T follicular helper cell (primary cell): ENCODE results near the gene AGPAT2.

Experiments used
- DNase-seq: peaks from one replicate; pipeline ENCODE4 v3.0.0-alpha.2; 2020; ENCODE audit warnings: low read depth

AGPAT2 gene

GRCh38 chr9:136661641-136662325 is 25.5 kb downstream of the AGPAT2 start:
- DNase-seq = no peak

DNA sequence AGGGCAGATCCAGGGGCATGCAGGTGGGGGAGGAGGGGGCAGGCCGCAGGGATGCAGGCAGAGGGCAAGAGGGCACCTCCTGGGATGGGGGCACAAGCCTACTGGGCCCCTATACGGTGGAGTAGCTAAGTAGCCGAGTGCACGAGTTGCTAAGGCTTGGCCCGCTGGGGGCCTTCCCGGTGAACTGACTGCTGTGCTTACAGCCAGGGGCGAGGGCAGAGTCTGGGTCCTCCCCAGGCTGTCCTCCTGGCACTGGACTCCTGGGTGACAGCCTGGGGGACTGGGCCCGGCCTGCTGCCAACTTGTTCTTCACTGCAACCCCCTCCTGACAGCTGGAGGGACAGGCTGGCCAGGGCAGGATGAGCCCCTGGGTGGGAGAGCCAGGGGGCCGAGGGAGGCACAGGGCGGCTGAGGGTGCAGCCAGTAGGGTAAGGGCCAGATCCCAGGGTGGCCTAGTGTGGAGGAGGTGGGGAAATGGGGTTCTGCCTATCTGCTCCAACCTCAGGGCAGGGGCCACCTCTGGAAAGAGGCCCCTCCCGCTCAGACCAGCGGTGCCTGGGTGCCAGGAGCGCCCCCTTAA is 26.2 kb downstream of the AGPAT2 start:
- no peak for DNase-seq

GRCh38 chr9:136659861-136660784 is 27.1 kb downstream of the AGPAT2 start:
- no peak for DNase-seq

- DNase-seq = no peak
Measured at GRCh38 chr9:136658849-136659535, 28.3 kb downstream of the AGPAT2 start.

- DNase-seq = no peak
Measured at GRCh38 chr9:136657974-136658848, 29.0 kb downstream of the AGPAT2 start.

DNA sequence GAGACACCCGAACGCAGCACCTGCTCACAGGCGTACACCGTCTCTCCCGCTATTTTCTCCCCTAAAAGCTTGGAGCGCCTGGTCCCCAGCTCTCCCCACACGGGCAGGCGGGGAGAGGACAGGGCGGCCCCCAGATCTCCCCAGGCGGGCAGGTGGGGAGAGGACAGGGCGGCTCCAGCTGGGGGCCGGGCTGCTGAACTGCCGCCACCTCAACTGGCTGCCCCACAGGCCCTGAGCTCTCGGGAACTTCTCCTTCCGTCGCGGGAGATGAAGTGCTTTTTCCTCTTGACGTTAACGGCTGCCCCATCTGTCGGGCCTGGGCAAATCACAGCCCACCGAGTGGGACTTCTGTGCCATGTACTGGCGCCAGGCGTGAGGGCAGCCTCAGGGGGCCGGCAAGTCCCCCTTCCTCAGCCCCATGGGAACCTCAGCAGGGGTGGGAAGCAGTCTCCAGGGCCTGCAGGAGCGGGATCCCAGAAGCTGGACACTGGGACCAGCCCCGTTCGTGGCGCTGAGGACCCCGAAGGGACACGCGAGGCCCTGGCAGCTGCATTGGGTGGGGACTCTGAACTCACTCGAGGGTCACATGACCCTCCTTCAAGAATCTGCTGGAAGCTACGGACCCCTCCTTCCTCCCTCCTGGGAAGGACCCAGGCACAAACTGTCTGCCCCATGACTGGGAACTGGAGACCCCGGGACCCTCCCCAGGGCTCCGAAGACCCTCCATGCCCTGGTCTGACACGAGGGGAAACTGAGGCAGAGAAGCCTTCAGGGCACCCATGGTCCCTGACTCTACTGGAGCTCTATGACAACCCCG is 30.3 kb downstream of the AGPAT2 start:
- DNase-seq = no peak

DNA sequence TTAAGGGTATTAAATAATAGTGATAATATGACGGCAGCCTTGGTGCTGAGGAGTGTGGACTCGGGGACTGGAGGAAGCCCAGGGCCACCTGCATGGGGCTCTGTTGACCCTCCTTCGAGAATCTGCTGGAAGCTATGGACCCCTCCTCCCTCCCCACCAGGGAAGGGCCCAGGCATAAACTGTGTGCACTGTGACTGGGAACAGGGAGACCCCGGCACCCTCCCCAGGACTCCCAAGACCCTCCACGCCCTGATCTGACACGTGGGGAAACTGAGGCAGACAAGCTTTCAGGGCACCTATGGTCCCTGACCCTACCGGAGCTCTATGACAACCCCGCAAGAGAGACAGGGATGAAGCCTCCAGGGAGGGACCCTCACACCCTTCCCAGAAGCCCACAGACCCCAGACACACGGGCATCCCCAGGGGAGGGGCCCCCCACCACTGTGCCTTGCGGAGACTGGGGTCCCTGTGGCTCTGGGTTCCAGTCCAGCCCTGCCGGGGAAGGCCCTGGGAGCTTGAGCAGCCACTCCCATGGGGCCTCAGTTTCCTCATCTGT is 31.0 kb downstream of the AGPAT2 start:
- DNase-seq = no peak

DNA sequence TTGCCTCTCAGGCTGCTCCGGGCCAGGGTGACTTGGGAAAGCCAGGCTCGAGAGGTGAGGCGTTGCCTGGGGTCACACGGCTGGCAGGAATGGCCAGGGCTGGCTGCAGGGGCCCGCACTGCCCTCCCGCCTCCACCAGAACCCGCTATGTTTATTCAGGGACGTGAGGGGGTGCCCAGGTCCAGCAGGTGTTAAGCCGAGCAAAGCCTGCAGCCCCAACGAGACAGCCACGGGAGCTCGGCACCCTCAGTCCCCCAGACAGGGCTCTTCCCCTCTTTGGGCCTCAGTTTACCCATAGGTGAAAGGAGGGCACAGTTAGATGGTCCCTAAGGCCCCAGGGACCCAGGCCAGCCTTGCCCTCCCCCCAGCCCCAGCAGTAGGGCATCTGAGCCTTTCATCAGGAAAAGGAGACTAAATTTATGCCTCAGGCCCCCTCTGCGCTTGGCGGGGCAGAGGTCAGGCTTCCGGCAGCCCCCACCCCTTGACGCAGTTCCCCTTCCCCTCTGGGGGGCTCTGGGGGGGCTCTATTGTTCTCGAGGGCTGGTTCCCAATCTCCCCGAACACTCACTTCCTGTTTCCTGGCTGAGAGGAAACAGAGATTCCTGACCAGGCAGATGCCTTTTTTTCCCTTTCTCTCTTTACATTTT is 31.6 kb downstream of the AGPAT2 start:
- DNase-seq = no peak

DNA sequence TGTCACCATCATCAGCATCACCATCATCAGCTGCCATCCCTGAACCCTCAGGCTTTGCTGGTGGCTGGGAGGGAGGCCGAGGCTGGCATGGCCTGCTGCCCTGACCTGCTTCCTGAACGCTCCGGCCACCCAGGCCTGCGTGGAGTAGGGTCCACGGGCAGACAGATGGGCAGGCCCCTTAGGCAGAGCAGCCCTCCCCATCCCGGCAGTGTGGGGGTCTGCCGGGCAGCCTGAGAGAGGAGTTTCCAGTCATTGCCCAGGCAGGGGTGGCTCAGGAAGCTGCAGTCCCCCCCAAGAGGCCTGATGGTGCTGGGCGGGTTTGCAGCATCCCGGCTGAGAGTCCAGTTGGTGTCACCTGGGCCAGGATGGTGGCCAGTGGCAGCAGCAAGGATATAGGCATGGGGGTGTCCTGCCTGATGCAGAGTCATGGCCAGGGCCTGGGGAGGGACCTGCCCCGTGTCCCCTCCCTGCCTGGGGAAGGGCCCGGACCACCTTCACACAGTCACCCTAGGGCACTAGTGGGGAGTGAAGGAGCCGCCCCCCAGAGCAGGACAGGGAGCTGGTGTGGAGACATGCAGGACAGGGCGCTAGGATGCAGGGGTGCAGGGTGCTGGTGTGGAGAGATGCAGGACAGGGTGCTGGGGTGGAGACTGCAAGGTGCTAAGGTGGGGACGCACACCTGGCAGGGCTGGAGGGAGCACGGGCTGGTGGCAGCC is 32.3 kb downstream of the AGPAT2 start:
- no peak for DNase-seq

DNA sequence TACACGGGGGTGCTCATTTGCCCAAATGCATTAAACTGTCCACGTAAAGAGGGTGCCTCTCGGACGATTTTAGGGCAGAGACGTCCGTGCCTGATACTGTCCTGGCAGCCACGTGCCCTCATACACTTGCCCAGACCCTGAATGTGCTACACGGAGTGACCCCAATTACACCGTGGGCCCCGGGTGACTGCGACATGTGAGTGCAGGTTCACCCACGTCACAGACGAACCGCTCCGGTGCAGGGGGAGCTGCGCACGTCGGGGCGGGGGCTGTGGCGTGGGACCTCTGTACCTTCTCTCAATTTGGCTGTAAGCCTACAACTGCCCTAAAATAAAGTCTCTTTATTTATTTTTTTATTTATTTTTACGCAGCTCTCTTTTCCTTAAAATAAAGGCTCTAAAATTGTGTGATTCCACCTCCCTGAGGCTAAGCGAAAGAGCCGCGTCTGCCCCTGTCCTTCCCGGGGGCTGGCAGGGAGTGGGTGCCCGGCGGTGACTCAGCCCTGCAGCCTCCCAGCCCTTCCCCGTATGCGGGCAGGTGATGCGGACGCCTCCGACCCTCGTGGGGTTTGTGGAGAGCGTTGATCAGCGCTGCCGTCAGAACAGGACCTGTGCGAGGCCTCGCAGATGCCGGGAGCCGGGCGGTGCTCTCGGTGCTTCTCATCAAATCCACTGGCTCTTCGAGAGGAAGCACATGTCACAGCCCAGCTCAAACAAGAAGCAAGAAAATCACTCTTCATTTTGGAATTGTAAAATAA is 33.8 kb downstream of the AGPAT2 start:
- DNase-seq = no peak

DNA sequence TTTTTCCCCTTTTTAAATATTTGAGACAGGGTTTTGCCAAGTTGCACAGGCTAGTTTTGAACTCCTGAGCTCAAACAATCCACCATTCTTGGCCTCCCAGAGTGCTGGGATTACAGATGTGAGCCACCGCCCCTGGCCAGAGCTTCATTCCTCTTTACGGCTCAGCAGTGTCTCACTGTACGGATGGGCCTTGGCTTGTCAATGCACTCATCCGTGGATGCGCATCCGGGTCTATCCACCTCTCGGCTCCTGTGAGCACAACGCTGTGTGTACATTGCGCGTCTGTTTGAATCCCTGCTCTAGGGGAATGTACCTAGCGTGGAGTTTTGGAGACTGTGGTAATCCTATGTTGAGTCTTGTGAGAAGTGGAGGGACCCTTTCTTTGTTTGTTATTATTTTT is 35.4 kb downstream of the AGPAT2 start:
- no peak for DNase-seq

DNA sequence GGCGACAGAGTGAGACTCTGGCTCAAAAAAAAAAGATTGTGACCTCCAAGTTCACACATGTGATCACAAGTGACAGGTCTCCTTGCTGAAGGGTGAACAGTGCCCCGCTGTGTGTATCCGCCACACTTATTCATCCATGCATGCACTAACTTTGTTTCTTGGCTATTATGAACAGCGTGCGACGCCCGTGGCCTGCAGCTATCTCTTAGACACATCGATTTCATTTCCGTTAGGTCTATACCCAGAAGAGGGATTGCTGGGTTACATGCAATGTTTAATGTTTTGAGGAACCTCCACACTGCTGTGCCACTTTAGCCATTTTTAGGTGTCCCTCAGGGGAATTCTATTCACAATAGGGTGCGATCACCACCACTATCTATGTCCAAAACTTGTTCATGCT is 36.6 kb downstream of the AGPAT2 start:
- no peak for DNase-seq

DNA sequence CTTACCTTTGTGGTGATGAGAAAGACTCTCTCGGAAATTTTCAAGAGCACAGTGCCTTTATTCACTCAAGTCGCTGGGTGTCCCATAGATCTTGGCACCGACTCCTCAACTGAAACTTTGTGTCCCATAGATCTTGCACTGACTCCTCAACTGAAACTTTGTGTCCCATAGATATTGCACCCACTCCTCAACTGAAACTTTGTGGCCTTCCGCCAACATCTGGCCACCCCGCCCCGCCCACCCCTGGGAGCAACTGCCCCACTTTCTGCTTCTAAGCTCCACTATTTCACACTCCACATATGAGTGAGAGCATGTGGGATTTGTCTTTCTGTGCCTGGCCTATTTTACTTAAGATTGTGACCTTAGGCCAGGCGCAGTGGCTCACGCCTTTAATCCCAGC is 37.2 kb downstream of the AGPAT2 start:
- DNase-seq = no peak

GRCh38 chr9:136648751-136649150 is 38.5 kb downstream of the AGPAT2 start:
- no peak for DNase-seq

DNA sequence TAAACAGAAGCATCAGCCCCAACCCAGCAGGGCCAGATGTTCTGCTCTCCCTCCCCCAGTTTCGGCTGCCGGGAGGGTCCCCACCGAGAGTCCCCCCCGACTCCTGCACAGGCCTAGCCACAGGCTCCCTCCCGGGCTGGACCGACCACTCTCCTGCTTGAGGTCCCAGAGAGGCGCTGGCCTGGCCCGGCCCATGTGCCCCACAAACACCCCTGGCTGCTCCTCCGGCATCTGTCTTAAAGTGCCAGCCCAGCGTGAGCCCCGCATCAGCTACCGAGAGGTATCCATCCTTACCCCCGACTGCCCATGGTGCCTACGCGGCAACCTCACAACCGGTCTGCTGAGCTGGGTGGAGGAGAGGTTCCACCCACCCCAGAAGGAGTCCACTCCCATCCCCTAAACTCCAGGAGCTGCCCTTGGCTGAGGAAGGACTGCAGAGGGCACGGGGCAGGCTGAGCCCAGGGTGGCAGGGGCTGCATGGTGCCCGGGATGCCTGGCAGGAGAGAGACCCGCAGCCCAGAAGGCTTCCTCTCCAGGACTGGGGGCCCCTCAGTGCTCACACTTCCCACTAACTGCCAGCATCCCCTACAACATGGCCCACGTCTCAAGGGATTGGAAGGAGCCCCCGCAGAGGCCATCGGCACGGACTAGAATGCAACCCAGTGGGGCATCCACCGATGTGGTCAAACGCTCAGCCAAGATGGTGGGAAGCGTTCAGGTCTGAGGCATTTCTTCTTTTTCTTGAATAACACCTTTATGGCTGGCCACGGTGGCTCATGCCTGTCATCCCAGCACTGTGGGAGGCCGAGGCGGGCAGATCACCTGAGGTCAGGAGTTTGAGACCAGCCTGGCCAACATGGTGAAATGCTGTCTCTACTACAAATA is 40.2 kb downstream of the AGPAT2 start:
- no peak for DNase-seq

DNA sequence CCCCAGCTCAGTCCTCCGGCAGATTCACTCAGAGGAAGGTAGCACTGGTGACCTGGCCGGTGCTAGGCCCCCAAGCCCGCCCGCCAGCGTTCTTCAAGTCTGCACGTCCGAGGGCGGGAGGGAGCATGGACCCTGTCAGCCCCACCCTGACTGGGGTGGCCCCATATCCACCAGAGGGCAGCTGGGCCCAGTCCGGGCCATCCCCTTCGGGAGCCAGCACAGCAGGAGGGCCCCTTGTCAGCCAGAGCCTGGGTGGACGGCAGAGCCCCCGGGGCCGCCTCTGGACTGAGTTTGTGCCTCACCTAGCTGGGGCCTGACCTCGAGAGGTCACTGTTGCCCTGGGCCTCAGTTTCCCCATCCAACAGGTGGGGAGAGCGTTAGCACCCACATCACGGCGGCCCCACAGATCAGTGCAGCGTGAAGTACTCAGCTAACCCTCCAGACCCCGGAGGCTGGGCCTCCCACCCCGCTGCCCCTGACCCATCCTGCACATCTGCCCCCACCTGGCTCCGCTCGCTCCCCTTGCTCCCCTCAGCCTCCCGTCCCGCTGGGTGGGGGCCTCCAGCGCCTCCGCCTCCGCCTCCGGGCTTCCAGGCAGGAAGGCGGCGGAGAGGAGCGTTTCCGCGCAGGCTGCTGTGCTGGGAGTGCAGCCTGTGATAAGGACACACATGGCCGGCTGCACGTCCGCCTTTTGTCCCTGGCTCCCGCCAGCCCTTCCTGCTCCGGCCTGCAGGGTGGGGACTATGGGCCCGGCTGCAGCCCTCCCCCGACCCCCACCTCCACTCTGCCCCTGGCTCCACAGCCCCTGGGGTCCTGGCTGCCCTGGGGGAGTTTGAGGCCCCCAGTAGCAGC is 41.1 kb downstream of the AGPAT2 start:
- DNase-seq = no peak
